HG03196 (cell line): ENCODE results near the gene CCNH.

Experiments
- ATAC-seq: cut with Tn5 transposase; IDR thresholded peaks from one replicate; pipeline ENCODE4 v1.9.1; 2021; ENCODE audit not compliant: unreplicated experiment

Gene CCNH

DNA sequence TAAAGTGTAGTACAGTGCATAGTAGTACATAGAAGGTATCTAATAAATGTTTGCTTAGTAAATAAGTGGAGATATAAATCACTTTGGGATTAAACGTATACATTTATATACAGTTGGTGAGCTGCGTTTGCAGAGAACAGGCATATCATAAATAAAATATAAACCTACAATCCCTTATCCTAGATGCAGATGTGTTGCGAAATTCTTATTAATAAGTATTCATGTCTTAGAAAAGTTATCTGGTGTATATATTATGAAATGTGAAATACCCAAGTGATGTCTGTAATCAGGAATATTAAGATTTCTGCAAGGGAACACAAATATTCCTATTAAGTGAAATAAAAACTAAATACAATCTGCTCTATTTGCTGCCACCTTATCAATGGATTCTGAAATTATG lies 8.8 kb downstream of the CCNH start:
- ATAC-seq, result no peak

DNA sequence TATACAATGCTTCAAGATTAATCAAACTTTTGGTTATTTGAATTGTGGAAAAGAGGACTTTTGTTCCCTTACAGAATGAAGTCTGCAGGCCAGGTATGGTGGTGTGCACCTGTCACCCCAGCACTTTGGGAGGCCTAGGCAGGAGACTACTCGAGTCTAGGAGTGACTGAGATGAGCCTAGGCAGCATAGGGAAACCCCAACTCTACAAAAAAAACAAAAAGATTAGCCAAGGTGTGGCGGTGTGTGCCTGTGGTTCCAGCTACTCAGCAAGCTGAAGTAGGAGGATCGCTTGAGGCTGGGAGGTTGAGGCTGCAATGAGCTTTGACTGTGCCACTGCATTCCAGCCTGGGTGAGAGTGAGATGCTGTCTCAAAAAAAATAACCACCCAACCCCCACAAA lies 9.3 kb downstream of the CCNH start:
- no peak for ATAC-seq

GRCh38 chr5:87401626-87402025 lies 11.1 kb downstream of the CCNH start:
- no peak for ATAC-seq

DNA sequence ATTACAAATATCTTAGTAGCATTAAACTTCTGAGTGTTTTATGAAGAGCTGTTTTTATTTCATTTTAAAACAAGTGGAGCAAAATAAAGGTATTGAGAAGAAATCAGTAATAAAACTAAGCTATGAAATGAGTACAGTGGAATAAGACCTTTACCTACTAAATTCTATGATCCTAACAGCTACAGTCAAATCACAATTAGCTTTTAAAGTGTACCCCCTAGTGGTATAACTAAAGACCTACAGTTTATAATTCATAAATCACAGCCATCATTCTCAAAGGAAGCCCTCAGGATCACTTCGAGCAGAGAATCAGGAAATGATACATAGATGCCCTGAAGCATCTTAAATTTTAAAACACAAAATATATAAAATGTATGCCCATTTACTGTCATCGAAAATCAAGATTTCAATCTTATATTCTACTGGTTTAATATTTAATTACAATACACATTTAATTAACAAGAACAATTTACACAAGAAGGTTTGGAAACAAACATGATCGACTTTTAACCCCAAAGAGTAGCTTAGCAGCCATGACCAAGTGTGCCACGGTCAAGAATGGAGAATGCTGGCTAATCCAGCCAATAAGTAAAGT lies 12.3 kb downstream of the CCNH start:
- ATAC-seq, result peak; percentile 77

DNA sequence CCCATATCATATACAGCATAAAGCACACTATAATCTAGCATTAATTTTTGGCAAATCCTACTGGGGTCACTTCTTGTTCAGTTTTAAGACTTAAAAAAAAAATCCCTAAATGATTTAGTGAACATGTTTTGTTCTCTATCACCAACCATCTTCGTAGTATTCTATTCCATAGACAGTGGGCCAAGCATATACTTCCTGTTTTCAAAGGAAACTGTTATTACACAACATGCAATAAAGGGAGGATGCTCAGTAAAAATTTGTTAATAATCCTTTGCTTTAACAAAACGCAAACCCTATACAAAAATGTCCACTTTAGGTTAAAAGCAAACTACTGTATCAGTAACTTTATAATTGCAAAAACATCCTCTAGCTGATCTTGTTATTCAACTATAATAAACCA lies 13.0 kb downstream of the CCNH start:
- no peak for ATAC-seq

- ATAC-seq, result no peak
Observed at GRCh38 chr5:87398981-87399614, 13.6 kb downstream of the CCNH start.

GRCh38 chr5:87394411-87395165 lies 18.1 kb downstream of the CCNH start:
- no peak for ATAC-seq

- ATAC-seq, result no peak
Observed at GRCh38 chr5:87393331-87393730, 19.4 kb downstream of the CCNH start.

DNA sequence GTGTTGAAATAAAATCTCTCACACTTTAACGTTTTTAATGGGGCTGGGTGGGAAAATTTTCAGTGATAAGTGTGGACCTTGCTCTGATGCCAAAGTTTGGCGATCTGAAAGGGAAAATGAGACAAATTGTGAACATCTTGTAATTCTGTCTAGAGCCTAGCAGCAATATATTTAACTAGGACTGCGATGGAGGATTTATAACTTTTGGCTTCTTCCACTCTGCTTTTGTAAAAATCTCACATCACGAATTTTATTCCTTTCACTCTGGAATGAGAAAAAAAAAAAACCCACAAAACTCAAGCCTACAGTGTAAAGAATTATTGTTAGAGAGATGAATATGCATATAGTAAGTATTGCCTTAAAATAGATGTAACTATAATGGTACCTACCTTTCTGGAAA lies 19.9 kb downstream of the CCNH start:
- no peak for ATAC-seq

DNA sequence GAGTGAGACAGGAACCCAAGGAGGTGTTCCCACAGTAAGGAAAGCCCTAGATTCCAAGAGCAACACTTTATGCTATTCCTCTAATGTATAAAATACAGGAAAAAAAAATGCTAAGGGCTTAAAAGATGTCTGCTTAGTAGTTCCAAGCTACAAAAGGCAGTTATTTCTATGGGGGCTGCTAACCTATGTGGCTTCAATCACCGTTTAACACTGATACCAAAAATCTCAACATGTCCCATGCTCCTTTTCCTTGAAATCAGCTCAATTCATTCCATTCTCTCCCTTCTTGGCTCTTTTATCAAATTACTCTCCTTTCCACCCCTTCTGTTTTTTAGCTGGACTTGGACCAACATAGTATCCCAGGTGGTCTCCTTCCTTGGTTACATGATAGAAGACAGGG lies 20.6 kb downstream of the CCNH start:
- no peak for ATAC-seq

DNA sequence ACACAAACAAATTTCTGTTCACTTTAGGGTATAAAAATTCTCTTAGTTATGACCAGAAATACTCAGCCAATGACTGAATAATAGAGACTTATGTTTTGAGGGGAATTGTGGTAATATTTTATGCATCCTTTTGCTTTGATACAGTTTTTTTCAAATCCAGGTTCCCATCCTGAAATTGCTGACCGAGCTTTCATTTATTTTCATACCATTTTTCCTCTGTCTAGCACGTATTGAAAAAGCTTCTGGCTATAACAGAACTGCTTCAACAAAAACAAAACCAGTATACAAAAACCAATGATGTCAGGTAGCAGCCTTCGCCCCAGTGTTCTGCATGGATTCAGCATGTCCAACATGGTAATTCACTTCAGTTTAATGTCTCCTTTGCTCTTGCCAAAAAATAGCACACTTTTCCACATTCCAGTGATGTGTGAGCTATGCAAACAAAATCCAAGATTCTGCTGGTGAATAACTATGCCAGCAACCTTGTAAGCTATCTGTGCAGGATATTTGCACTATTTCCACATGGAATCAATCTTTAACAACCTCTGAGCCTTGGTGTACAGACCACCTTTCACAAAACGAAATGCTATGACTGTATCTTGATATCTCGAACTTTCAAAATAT lies 22.0 kb downstream of the CCNH start:
- no peak for ATAC-seq

- ATAC-seq, result peak; percentile 55
Observed at GRCh38 chr5:87390075-87390474, 22.7 kb downstream of the CCNH start.

DNA sequence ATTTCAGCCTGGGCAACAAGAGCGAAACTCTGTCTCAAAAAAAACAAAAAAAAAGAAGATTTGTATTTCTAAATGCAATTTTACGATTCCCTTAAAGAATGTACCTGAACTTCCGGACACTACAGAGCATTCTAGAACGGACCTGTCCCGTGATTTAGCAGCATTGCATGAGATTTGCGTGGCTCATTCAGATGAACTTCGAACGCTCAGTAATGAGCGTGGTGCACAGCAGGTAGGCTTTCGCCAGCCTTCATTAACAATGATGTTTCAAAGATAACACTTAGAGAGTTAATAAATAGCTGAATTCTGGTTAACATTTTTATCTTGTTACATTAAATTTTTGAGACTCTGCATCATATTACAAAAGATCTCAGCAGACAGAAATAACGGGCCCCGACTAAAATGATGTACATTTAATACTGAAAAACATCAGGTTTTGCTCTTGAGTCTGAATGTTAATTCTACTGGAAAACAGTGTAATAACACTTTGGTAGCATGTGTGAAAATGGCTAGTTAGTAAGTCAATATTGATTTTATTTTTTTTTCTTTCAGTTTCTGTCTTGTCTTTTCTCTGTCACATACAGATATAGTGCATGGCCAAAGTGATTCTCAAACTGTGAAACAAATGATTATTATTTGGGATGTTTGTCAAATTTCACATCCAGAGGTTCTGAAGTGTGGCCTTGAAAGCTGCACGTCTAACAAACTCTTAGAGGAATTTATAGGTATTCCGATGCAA lies 23.3 kb downstream of the CCNH start:
- peak; percentile 23 for ATAC-seq

- ATAC-seq, result no peak
Observed at GRCh38 chr5:87388129-87388528, 24.6 kb downstream of the CCNH start.

DNA sequence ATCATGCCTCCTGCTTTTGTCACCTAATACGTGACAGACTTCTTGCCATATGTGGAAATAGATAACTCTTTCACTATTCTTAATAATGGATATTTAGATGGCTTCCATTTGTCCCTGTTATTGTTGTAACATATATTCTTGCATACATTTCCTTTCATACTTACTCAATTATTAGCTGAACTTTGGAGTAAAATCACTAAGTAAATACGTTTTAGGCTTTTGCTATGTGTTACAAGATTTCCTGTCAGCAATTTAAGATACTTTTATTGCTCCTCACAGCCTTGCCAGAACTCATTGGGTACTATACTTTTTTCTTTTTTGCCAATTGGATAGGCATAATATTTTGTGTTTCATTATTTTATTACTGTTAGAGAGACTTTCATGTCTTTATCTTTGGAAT lies 26.9 kb downstream of the CCNH start:
- no peak for ATAC-seq

- no peak for ATAC-seq
Observed at GRCh38 chr5:87383216-87383615, 29.5 kb downstream of the CCNH start.

DNA sequence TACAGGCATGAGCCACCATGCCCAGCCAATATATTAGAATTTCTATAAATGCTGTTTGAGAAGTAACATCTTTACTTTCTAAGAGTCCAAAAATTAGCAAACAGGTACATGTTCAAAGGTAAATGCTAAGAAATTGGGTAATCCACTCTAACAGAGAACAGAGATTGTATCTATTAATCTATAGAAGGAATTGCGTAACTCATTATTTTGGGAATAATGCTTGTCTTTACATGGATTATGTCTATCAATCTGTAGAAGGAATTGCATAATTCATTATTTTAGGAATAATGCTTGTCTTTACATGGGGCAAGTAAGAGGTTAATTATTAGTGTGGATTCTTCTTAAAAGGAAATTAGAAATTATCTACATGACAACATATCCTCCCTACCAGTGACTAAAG lies 30.5 kb downstream of the CCNH start:
- ATAC-seq, result no peak

DNA sequence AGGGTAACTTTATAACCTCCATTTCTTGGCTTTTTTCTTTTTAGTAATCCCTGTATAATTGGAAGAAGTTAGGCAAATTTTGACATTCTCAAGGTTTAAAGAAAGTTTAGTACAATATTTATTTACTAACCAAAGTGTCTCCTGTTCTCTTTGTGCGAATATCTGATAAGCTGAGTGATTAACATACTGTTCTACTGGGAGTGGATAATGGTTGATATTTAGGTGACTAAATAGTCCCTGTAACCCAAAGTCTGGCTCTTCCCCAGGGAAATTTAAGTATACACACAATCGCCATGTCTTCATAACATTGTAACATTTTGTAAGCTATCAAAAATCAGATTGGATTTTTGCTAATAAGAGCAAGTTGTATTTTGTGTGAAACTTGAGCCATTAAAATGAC lies 40.0 kb downstream of the CCNH start:
- no peak for ATAC-seq

DNA sequence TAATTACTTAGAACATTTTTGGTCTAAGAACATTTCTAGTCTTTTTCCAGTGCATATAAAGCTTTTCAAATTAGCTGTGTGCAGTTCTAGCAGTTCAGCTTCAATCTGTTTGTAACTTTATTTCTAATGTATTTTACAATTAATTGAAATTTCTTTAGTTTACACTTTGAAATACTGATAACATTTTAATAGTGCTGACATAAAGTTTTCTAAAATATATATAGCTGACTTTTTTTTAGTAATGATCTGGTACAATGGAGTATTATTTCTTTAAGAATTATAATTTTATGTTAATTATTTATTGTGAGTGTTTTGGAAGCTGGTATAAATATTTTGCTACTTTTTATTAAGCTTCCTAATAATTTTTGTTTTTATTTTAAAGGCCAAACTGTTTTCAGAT lies 43.3 kb downstream of the CCNH start:
- no peak for ATAC-seq

- ATAC-seq, result no peak
Observed at GRCh38 chr5:87368601-87369000, 44.1 kb downstream of the CCNH start.

- no peak for ATAC-seq
Observed at GRCh38 chr5:87367243-87367642, 45.5 kb downstream of the CCNH start.
